H9 (cell line): ENCODE measurements around the gene ANAPC1. TPM values are rescaled to one million over a fixed set of nuclear protein-coding genes. Genes with fewer than 3 reads are reported as not detected.
"Not testable (repeated sequence)": the region's sequence is repeated elsewhere in the genome, so short reads cannot be mapped to it uniquely, and the experiment has no call there.

Source experiments
- DNase-seq: peaks from one replicate; pipeline ENCODE4 v3.0.0-alpha.2; 2017
- H2AFZ ChIP-seq: one replicate; pipeline ENCODE4 v1.6.1; 2013; ENCODE audit warnings: mild to moderate bottlenecking, low read length, control low read depth, moderate library complexity
- H2AK5ac ChIP-seq: 2 replicates; pipeline ENCODE4 v1.6.1; 2013; ENCODE audit warnings: low read length, control low read depth, mixed read lengths; ENCODE audit not compliant: insufficient read length
- H2BK120ac ChIP-seq: one replicate; pipeline ENCODE4 v1.6.1; 2013; ENCODE audit warnings: low read depth, mild to moderate bottlenecking, low read length, control low read depth, inconsistent platforms; ENCODE audit not compliant: poor library complexity, severe bottlenecking
- H2BK12ac ChIP-seq: 2 replicates; pipeline ENCODE4 v1.6.1; 2013; ENCODE audit warnings: low read length, control low read depth, mixed read lengths, low read depth; ENCODE audit not compliant: insufficient read length
- H2BK15ac ChIP-seq: 2 replicates; pipeline ENCODE4 v1.6.1; 2013; ENCODE audit warnings: low read depth, low read length, control low read depth
- H2BK20ac ChIP-seq: one replicate; pipeline ENCODE4 v1.6.1; 2013; ENCODE audit warnings: low read depth, mild to moderate bottlenecking, low read length, control low read depth, inconsistent platforms; ENCODE audit not compliant: poor library complexity, severe bottlenecking
- H2BK5ac ChIP-seq: 2 replicates; pipeline ENCODE4 v1.6.1; 2013; ENCODE audit warnings: low read length, control low read depth, mixed read lengths; ENCODE audit not compliant: insufficient read length
- H3K14ac ChIP-seq: 2 replicates; pipeline ENCODE4 v1.6.1; 2013; ENCODE audit warnings: low read length, control low read depth; ENCODE audit not compliant: insufficient read depth
- H3K18ac ChIP-seq: 2 replicates; pipeline ENCODE4 v1.6.1; 2013; ENCODE audit warnings: low read depth, mild to moderate bottlenecking, mixed read lengths, low read length, control low read depth; ENCODE audit not compliant: insufficient read length
- H3K23ac ChIP-seq: 2 replicates; pipeline ENCODE4 v1.6.1; 2013; ENCODE audit warnings: low read length, control low read depth, mixed read lengths, low read depth; ENCODE audit not compliant: insufficient read length
- H3K23me2 ChIP-seq: 2 replicates; pipeline ENCODE4 v1.6.1; 2013; ENCODE audit warnings: low read depth, mild to moderate bottlenecking, mixed read lengths, low read length, control low read depth; ENCODE audit not compliant: insufficient read length, poor library complexity, severe bottlenecking
- H3K27ac ChIP-seq: 2 replicates; pipeline ENCODE4 v1.5.1; 2013; ENCODE audit warnings: low read length, control low read depth, mixed read lengths, low read depth; ENCODE audit not compliant: insufficient read length
- H3K27me3 ChIP-seq: 2 replicates; pipeline ENCODE4 v1.6.1; 2013; ENCODE audit warnings: low read length, control low read depth, inconsistent platforms; ENCODE audit not compliant: insufficient read depth
- H3K4ac ChIP-seq: 2 replicates; pipeline ENCODE4 v1.6.1; 2013; ENCODE audit warnings: low read depth, mild to moderate bottlenecking, control low read depth, inconsistent platforms, low read length, moderate library complexity
- H3K4me1 ChIP-seq: 2 replicates; pipeline ENCODE4 v1.6.1; 2013; ENCODE audit warnings: low read length, control low read depth, inconsistent platforms; ENCODE audit not compliant: insufficient read depth
- H3K4me2 ChIP-seq: 2 replicates; pipeline ENCODE4 v1.6.1; 2013; ENCODE audit warnings: low read length, control low read depth, mixed read lengths; ENCODE audit not compliant: insufficient read length, insufficient read depth
- H3K56ac ChIP-seq: 2 replicates; pipeline ENCODE4 v1.6.1; 2013; ENCODE audit warnings: low read depth, mild to moderate bottlenecking, mixed read lengths, low read length, control low read depth; ENCODE audit not compliant: insufficient read length
- H3K79me1 ChIP-seq: 2 replicates; pipeline ENCODE4 v1.6.1; 2013; ENCODE audit warnings: low read depth, mild to moderate bottlenecking, moderate library complexity, low read length, control low read depth, inconsistent platforms; ENCODE audit not compliant: insufficient read depth, poor library complexity, severe bottlenecking
- H3K79me2 ChIP-seq: 2 replicates; pipeline ENCODE4 v1.6.1; 2013; ENCODE audit warnings: low read length, control low read depth, inconsistent platforms; ENCODE audit not compliant: insufficient read depth
- H3K9ac ChIP-seq: 2 replicates; pipeline ENCODE4 v1.6.1; 2013; ENCODE audit warnings: low read length, control low read depth, mixed read lengths; ENCODE audit not compliant: insufficient read length; ENCODE audit errors: extremely low read depth
- H3K9me3 ChIP-seq: one replicate; pipeline ENCODE4 v1.6.1; 2013; ENCODE audit warnings: low read depth, low read length, inconsistent platforms; ENCODE audit not compliant: control insufficient read depth
- H3T11ph ChIP-seq: one replicate; pipeline ENCODE4 v1.6.1; 2013; ENCODE audit warnings: mild to moderate bottlenecking, low read length, control low read depth, inconsistent platforms
- H4K20me1 ChIP-seq: one replicate; pipeline ENCODE4 v1.6.1; 2013; ENCODE audit not compliant: control insufficient read depth, insufficient read length, insufficient read depth
- H4K5ac ChIP-seq: 2 replicates; pipeline ENCODE4 v1.6.1; 2013; ENCODE audit warnings: low read depth, mild to moderate bottlenecking, mixed read lengths, low read length, control low read depth; ENCODE audit not compliant: insufficient read length
- H4K8ac ChIP-seq: replicated peaks from 2 replicates; pipeline ENCODE4 v1.6.1; 2013; ENCODE audit warnings: low read length, control low read depth, mixed read lengths, low read depth; ENCODE audit not compliant: insufficient read length
- H4K91ac ChIP-seq: 2 replicates; pipeline ENCODE4 v1.6.1; 2013; ENCODE audit warnings: low read depth, mild to moderate bottlenecking, moderate library complexity, mixed read lengths, low read length, control low read depth; ENCODE audit not compliant: insufficient read length
- H3K27ac Mint-ChIP-seq, 3 experiments: 2 replicates in 2 of 3; 3 replicates in 1 of 3; pipeline ENCODE4 v1.8.0; 2020 to 2021; ENCODE audit warnings: mixed read lengths in 3 of 3, mild to moderate bottlenecking in 1 of 3, moderate library complexity in 1 of 3
- H3K27me3 Mint-ChIP-seq: 2 replicates; pipeline ENCODE4 v1.8.0; 2021; ENCODE audit warnings: low read depth, mild to moderate bottlenecking, moderate library complexity, mixed read lengths
- H3K36me3 Mint-ChIP-seq, 3 experiments: 2 replicates in 2 of 3; 3 replicates in 1 of 3; pipeline ENCODE4 v1.8.0; 2020 to 2021; ENCODE audit warnings: low read depth in 3 of 3, mixed read lengths in 3 of 3; ENCODE audit not compliant: insufficient read depth in 1 of 3
- H3K4me1 Mint-ChIP-seq, 2 experiments: 2 replicates each; pipeline ENCODE4 v1.8.0; 2020; ENCODE audit warnings: mixed read lengths in 2 of 2
- H3K4me3 Mint-ChIP-seq, 2 experiments: 2 replicates in 1 of 2; 3 replicates in 1 of 2; pipeline ENCODE4 v1.8.0; 2020 to 2021; ENCODE audit warnings: mild to moderate bottlenecking in 2 of 2, mixed read lengths in 2 of 2, moderate library complexity in 1 of 2
- H3K9me3 Mint-ChIP-seq, 2 experiments: 2 replicates in 1 of 2; 3 replicates in 1 of 2; pipeline ENCODE4 v1.8.0; 2020; ENCODE audit warnings: mild to moderate bottlenecking in 2 of 2, mixed read lengths in 2 of 2, moderate library complexity in 1 of 2
- WGBS: extraction: QIAGEN DNeasy Blood & Tissue Kit; methylation state at CpG from one replicate; pipeline ENCODE4 v1.1.7; 2013; ENCODE audit warnings: missing lambda C conversion rate, low lambda C conversion rate, mixed read lengths; ENCODE audit not compliant: insufficient read length; ENCODE audit errors: extremely low coverage; 5-methylcytosine and 5-hydroxymethylcytosine counted together
- total RNA-seq: library from RNA; stranded (reverse); gene quantifications from 2 replicates; pipeline ENCODE4 v1.2.1, GENCODE V29; 2021
- TF ChIP-seq, protein P1 (sequence below): fragments of 200-600 bp; sonication (generic); conservative IDR thresholded peaks from 3 replicates; pipeline ENCODE4 v1.8.0; 2021; ENCODE audit warnings: antibody characterized with exemption, mild to moderate bottlenecking

Gene ANAPC1
- total RNA-seq, 1 experiment from 2014 or later, result 79.1 TPM

DNA sequence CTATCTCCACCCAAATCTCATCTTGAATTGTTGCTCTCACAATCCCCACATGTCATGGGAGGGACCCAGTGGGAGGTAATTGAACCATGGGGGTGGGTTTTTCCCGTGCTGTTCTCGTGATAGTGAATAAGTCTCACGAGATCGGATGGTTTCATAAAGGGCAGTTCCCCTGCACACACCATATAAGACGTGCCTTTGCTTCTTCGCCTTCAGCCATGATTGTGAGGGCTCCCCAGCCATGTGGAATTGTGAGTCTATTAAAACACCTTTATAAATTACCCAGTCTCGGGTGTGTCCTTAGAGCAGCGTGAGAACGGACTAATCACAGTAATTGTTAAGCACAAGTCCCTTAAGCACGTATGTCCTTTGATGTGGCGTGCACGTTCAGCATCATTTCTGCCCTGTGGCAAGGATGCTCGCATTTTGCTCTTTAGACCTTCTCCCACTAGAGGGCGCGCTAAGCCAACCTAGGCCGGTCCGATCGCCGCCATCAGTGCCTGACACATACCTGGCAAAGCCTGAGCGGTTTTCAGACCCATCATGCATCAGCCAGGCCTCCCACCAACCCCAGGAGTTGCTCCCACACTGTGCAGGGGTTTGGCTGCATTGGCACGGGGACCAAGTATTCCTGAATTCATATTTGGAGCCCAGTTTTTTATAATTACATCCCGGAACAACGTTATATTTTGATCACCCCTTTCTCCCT is 136.4 kb downstream of the ANAPC1 start:
- H3T11ph ChIP-seq, H3K4ac ChIP-seq, H3K23ac ChIP-seq, H3K4me1 ChIP-seq, H3K9ac ChIP-seq, H3K4me2 ChIP-seq, H4K91ac ChIP-seq, DNase-seq, H3K14ac ChIP-seq, H4K20me1 ChIP-seq, H3K18ac ChIP-seq, H3K79me2 ChIP-seq, H3K4me1 Mint-ChIP-seq, H3K9me3 ChIP-seq, H2BK120ac ChIP-seq, H3K36me3 Mint-ChIP-seq, H3K27ac Mint-ChIP-seq, H2BK12ac ChIP-seq, H2BK20ac ChIP-seq, H2BK15ac ChIP-seq, H3K56ac ChIP-seq, H2AFZ ChIP-seq, H3K27me3 Mint-ChIP-seq, H2BK5ac ChIP-seq, H3K4me3 Mint-ChIP-seq, H3K23me2 ChIP-seq, H3K27me3 ChIP-seq, H3K9me3 Mint-ChIP-seq, H2AK5ac ChIP-seq, H4K5ac ChIP-seq, H4K8ac ChIP-seq, H3K79me1 ChIP-seq, H3K27ac ChIP-seq: not testable (repeated sequence)
- TF ChIP-seq, protein P1, sequence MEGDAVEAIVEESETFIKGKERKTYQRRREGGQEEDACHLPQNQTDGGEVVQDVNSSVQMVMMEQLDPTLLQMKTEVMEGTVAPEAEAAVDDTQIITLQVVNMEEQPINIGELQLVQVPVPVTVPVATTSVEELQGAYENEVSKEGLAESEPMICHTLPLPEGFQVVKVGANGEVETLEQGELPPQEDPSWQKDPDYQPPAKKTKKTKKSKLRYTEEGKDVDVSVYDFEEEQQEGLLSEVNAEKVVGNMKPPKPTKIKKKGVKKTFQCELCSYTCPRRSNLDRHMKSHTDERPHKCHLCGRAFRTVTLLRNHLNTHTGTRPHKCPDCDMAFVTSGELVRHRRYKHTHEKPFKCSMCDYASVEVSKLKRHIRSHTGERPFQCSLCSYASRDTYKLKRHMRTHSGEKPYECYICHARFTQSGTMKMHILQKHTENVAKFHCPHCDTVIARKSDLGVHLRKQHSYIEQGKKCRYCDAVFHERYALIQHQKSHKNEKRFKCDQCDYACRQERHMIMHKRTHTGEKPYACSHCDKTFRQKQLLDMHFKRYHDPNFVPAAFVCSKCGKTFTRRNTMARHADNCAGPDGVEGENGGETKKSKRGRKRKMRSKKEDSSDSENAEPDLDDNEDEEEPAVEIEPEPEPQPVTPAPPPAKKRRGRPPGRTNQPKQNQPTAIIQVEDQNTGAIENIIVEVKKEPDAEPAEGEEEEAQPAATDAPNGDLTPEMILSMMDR, result peak; percentile 71
- WGBS, result no CpG with 5 or more reads among the region's 23 CpGs

DNA sequence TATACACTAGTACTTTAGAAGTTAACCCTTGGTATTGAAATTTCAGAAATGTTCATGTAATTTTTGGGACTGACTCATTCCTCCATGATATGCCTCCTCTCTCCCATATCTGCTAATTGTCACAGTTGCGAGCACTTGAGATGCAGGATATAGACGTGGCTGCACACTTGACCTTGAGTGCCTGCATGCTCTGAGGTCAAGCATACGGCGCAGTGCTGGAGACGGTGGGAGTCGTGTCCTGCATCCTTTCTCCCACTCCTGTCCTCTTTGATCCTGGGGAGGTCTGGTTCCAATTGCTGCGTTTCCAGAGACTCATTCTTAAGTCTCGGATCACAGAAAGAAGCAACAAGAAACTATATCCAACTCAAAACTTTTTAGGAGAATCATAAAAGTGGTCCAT is 139.2 kb downstream of the ANAPC1 start:
- not testable (repeated sequence) for H3K18ac ChIP-seq, H3K27ac Mint-ChIP-seq, H3K36me3 Mint-ChIP-seq, H2AK5ac ChIP-seq, H3K79me2 ChIP-seq, DNase-seq, H2BK5ac ChIP-seq, H3K9me3 Mint-ChIP-seq, H3K27ac ChIP-seq, H2AFZ ChIP-seq, H3K9ac ChIP-seq, H3T11ph ChIP-seq, H3K4me1 ChIP-seq, H2BK15ac ChIP-seq, H3K23ac ChIP-seq, H2BK12ac ChIP-seq, H3K27me3 Mint-ChIP-seq, H3K14ac ChIP-seq, H3K79me1 ChIP-seq, H3K4ac ChIP-seq, H3K4me1 Mint-ChIP-seq, H3K27me3 ChIP-seq, H3K23me2 ChIP-seq, H4K91ac ChIP-seq, H3K9me3 ChIP-seq, H3K4me3 Mint-ChIP-seq, H4K5ac ChIP-seq, H2BK20ac ChIP-seq, H4K8ac ChIP-seq, H4K20me1 ChIP-seq, H2BK120ac ChIP-seq, H3K4me2 ChIP-seq, H3K56ac ChIP-seq
- no CpG with 5 or more reads among the region's 8 CpGs for WGBS
